ENCODE data around the gene KRT7.

- TF ChIP-seq EZH2 (IDR thresholded peaks at IDR 0.05; ENCODE audit: insufficient read depth, poor library complexity, severe bottlenecking) (no peak), EZH2phosphoT487 (IDR thresholded peaks at IDR 0.05; ENCODE audit: insufficient read depth, low read depth) (no peak)
These were observed 19.3 kb upstream of the KRT7 start for GRCh38 chr12:52213564-52214420.

Data from GM23248 (cell line).